ENCODE measurements around the gene GSTM4. TPM values are rescaled to one million over a fixed set of nuclear protein-coding genes. Genes with fewer than 3 reads are reported as not detected.

Gene GSTM4
- total RNA-seq, 6 experiments from 2014 or later = 16.0 to 27.1 (median 24.8) TPM

- Mint-ChIP-seq H3K4me1 (ENCODE audit: low read depth) (peaks cover 42% of the 10 kb centered on the region), H3K27ac (peak overlapping the region; percentile 69; the same call in 1 of the 2 replicates), H3K9me3 (no peaks in the 10 kb centered on the region), H3K4me3 (no peak overlapping the region), H3K36me3 (ENCODE audit: low read depth) (peaks cover 31% of the 10 kb centered on the region), H3K27me3 (ENCODE audit: insufficient read depth) (no peaks in the 10 kb centered on the region; the same call in 1 of the 2 replicates)
- TF ChIP-seq CTCF (IDR thresholded peaks at IDR 0.05) = no peak
- no peak for DNase-seq
Observed at GRCh38 chr1:109626682-109627408, 29.1 kb upstream of the GSTM4 start.

GRCh38 chr1:109627692-109628399, 28.1 kb upstream of the GSTM4 start:
- no peak for TF ChIP-seq CTCF (IDR thresholded peaks at IDR 0.05)
- no peaks in the 10 kb centered on the region for H3K9me3 Mint-ChIP-seq
- no peak overlapping the region for H3K4me3 Mint-ChIP-seq
- peaks cover 32% of the 10 kb centered on the region for H3K4me1 Mint-ChIP-seq (ENCODE audit: low read depth)
- no peak for DNase-seq
- H3K36me3 Mint-ChIP-seq (ENCODE audit: low read depth) = peaks cover 27% of the 10 kb centered on the region
- peak overlapping the region; percentile 27; the same call in 1 of the 2 replicates for H3K27ac Mint-ChIP-seq
- no peaks in the 10 kb centered on the region; the same call in none of the 2 replicates for H3K27me3 Mint-ChIP-seq (ENCODE audit: insufficient read depth)

GRCh38 chr1:109628540-109629321, 27.2 kb upstream of the GSTM4 start:
- Mint-ChIP-seq H3K27ac (peak overlapping the region; percentile 41), H3K4me1 (ENCODE audit: low read depth) (peaks cover 23% of the 10 kb centered on the region), H3K27me3 (ENCODE audit: insufficient read depth) (no peaks in the 10 kb centered on the region; the same call in none of the 2 replicates), H3K9me3 (no peaks in the 10 kb centered on the region), H3K4me3 (no peak overlapping the region), H3K36me3 (ENCODE audit: low read depth) (peaks cover 27% of the 10 kb centered on the region)
- no peak for TF ChIP-seq CTCF (IDR thresholded peaks at IDR 0.05)
- no peak for DNase-seq

GRCh38 chr1:109629372-109630030, 26.4 kb upstream of the GSTM4 start:
- no peak for TF ChIP-seq CTCF (IDR thresholded peaks at IDR 0.05)
- Mint-ChIP-seq H3K4me1 (ENCODE audit: low read depth) (peaks cover 21% of the 10 kb centered on the region), H3K27ac (no peak overlapping the region; the same call in 1 of the 2 replicates), H3K27me3 (ENCODE audit: insufficient read depth) (no peaks in the 10 kb centered on the region; the same call in none of the 2 replicates), H3K4me3 (no peak overlapping the region), H3K36me3 (ENCODE audit: low read depth) (peaks cover 30% of the 10 kb centered on the region), H3K9me3 (no peaks in the 10 kb centered on the region)
- DNase-seq = no peak

All from HFFc6 (cell line).